Activated B cell treated with CpG ODN at 0.5 μM for 24 hours (primary cell): ENCODE results near the gene ENKD1. TPM values are rescaled to one million over a fixed set of nuclear protein-coding genes. Genes with fewer than 3 reads are reported as not detected.

Experiments used
- ATAC-seq: fragments of 200-7000 bp; cut with Tn5 transposase; one replicate; pipeline ENCODE4 v1.10.0; 2021; ENCODE audit warnings: low read depth, mild to moderate bottlenecking, moderate library complexity
- CTCF ChIA-PET: fragments of 350-600 bp; sonication (Branson Sonifier 250); formaldehyde crosslinking; loops from one replicate; lab custom pipeline; 2021; ENCODE audit warnings: antibody characterized with exemption; lab: Charles Lee
- POLR2A ChIA-PET: fragments of 350-600 bp; sonication (Branson Sonifier 250); formaldehyde crosslinking; loops from one replicate; lab custom pipeline; 2021; ENCODE audit warnings: antibody characterized with exemption; lab: Charles Lee
- DNase-seq: peaks from one replicate; pipeline ENCODE4 v3.0.0; 2022
- H3K27ac Mint-ChIP-seq: one replicate; pipeline ENCODE4 v1.8.0; 2020; ENCODE audit warnings: mixed read lengths
- H3K27me3 Mint-ChIP-seq: one replicate; pipeline ENCODE4 v1.8.0; 2021; ENCODE audit warnings: mixed read lengths
- H3K36me3 Mint-ChIP-seq: one replicate; pipeline ENCODE4 v1.8.0; 2021; ENCODE audit warnings: low read depth, mixed read lengths
- H3K4me1 Mint-ChIP-seq: one replicate; pipeline ENCODE4 v1.8.0; 2021; ENCODE audit warnings: mixed read lengths
- H3K4me3 Mint-ChIP-seq: one replicate; pipeline ENCODE4 v1.8.0; 2020; ENCODE audit warnings: mild to moderate bottlenecking, mixed read lengths
- H3K9me3 Mint-ChIP-seq: one replicate; pipeline ENCODE4 v1.8.0; 2020; ENCODE audit warnings: mixed read lengths
- CTCF ChIP-seq: fragments of 200-600 bp; IDR thresholded peaks from one replicate; pipeline ENCODE4 v1.8.0; 2022; ENCODE audit warnings: antibody characterized with exemption, mild to moderate bottlenecking
- intact Hi-C: fragments of 100-400 bp; cut with micrococcal nuclease; formaldehyde crosslinking; loops from one replicate; pipeline ENCODE4 v1.15.1; 2024
- total RNA-seq: library from RNA; stranded (reverse); gene quantifications from 2 replicates; pipeline ENCODE4 v1.2.3, GENCODE V29; 2022

The ENKD1 gene
- total RNA-seq, 1 donor from 2014 or later: 8.9 TPM

GRCh38 chr16:67651847-67652246 is 14.7 kb downstream of the ENKD1 start:
- no peak overlapping the region for H3K27ac Mint-ChIP-seq
- intact Hi-C loops: no loop called here

GRCh38 chr16:67651039-67651438 is 15.5 kb downstream of the ENKD1 start:
- no peak overlapping the region for H3K4me3 Mint-ChIP-seq
- POLR2A ChIA-PET: interaction anchor here (1.2 to 2.8 kb wide), 2 partner anchors 8 to 9 kb away, joined by 4 to 9 read pairs; partner anchors contain the start of gene ACD
- no peaks in the 10 kb centered on the region for H3K9me3 Mint-ChIP-seq
- DNase-seq: no peak
- peaks cover 10% of the 10 kb centered on the region for H3K4me1 Mint-ChIP-seq
- ATAC-seq: no peak
- intact Hi-C loops: no loop called here
- no peaks in the 10 kb centered on the region for H3K27me3 Mint-ChIP-seq
- CTCF ChIA-PET: interaction anchor here (1.0 kb wide), 1 partner anchor 104 kb away, joined by 3 read pairs; no protein-coding TSS in a partner anchor
- peaks cover 69% of the 10 kb centered on the region for H3K36me3 Mint-ChIP-seq
- no peak for TF ChIP-seq CTCF
- no peak overlapping the region for H3K27ac Mint-ChIP-seq

More at GRCh38 chr16:67651847-67652246, 14.7 kb downstream of the ENKD1 start:
- TF ChIP-seq CTCF: no peak
- H3K4me1 Mint-ChIP-seq: peaks cover 7% of the 10 kb centered on the region
- CTCF ChIA-PET: interaction anchor here (0.6 to 1.4 kb wide), 2 partner anchors 105 to 164 kb away, joined by 3 to 5 read pairs; no protein-coding TSS in a partner anchor
- ATAC-seq (no peak), DNase-seq (no peak)
- POLR2A ChIA-PET: interaction anchor here (2.8 kb wide), 1 partner anchor 8 kb away, joined by 9 read pairs; the partner anchor contains the start of gene ACD
- peaks cover 74% of the 10 kb centered on the region for H3K36me3 Mint-ChIP-seq
- no peaks in the 10 kb centered on the region for H3K9me3 Mint-ChIP-seq
- H3K4me3 Mint-ChIP-seq: no peak overlapping the region
- H3K27me3 Mint-ChIP-seq: no peaks in the 10 kb centered on the region

- POLR2A ChIA-PET: interaction anchor here (0.6 to 2.8 kb wide), 2 partner anchors 10 to 178 kb away, joined by 3 to 9 read pairs; partner anchors contain the start of gene ACD
- H3K27ac Mint-ChIP-seq: no peak overlapping the region
- H3K36me3 Mint-ChIP-seq: peaks cover 59% of the 10 kb centered on the region
- H3K4me1 Mint-ChIP-seq: peaks cover 14% of the 10 kb centered on the region
- no peaks in the 10 kb centered on the region for H3K27me3 Mint-ChIP-seq
- no peak overlapping the region for H3K4me3 Mint-ChIP-seq
- ATAC-seq (no peak), DNase-seq (no peak)
- no peak for TF ChIP-seq CTCF
- intact Hi-C loops: no loop called here
- H3K9me3 Mint-ChIP-seq: no peaks in the 10 kb centered on the region
- CTCF ChIA-PET: interaction anchor here (1.0 kb wide), 1 partner anchor 103 kb away, joined by 3 read pairs; no protein-coding TSS in a partner anchor
Measured at GRCh38 chr16:67650023-67650422, 16.5 kb downstream of the ENKD1 start.

GRCh38 chr16:67649494-67649931 is 17.0 kb downstream of the ENKD1 start:
- H3K9me3 Mint-ChIP-seq: no peaks in the 10 kb centered on the region
- no peak overlapping the region for H3K27ac Mint-ChIP-seq
- ChIA-PET POLR2A (interaction anchor here (2.8 kb wide), 1 partner anchor 11 kb away, joined by 9 read pairs; the partner anchor contains the start of gene ACD), CTCF (no interaction called here)
- no peak overlapping the region for H3K4me3 Mint-ChIP-seq
- H3K4me1 Mint-ChIP-seq: peaks cover 15% of the 10 kb centered on the region
- peaks cover 54% of the 10 kb centered on the region for H3K36me3 Mint-ChIP-seq
- TF ChIP-seq CTCF: no peak
- ATAC-seq: no peak
- intact Hi-C loops: no loop called here
- no peaks in the 10 kb centered on the region for H3K27me3 Mint-ChIP-seq
- DNase-seq: no peak

- no peak for TF ChIP-seq CTCF
- peaks cover 20% of the 10 kb centered on the region for H3K4me1 Mint-ChIP-seq
Measured at GRCh38 chr16:67648764-67649407, 17.7 kb downstream of the ENKD1 start.

More at GRCh38 chr16:67648764-67649407, 17.7 kb downstream of the ENKD1 start:
- Mint-ChIP-seq H3K27me3 (no peaks in the 10 kb centered on the region), H3K36me3 (peaks cover 50% of the 10 kb centered on the region), H3K9me3 (no peaks in the 10 kb centered on the region), H3K4me3 (no peak overlapping the region), H3K27ac (no peak overlapping the region)
- ATAC-seq (no peak), DNase-seq (no peak)
- ChIA-PET CTCF (no interaction called here), POLR2A (interaction anchor here (4.9 kb wide), 1 partner anchor 10 kb away, joined by 32 read pairs; the partner anchor contains the start of genes ACD and PARD6A)
- intact Hi-C loops: no loop called here
